WERI-Rb-1 (cell line): Measurements from ENCODE around the gene GNG7.
A peak's percentile ranks its signal among the peaks of the same experiment; 100 is the strongest.

Experiments used
- DNase-seq: peaks from one replicate; pipeline ENCODE4 v3.0.0-alpha.2; 2020
- H3K27ac ChIP-seq: fragments of 250-450 bp; sonication (Bioruptor Pico); 2 replicates; pipeline ENCODE4 v1.5.1; 2020; ENCODE audit warnings: mild to moderate bottlenecking, moderate library complexity
- H3K27me3 ChIP-seq: fragments of 250-450 bp; sonication (Bioruptor Pico); 2 replicates; pipeline ENCODE4 v1.5.1; 2021; ENCODE audit warnings: mild to moderate bottlenecking, low read depth, moderate library complexity; ENCODE audit not compliant: insufficient read depth, severe bottlenecking
- H3K36me3 ChIP-seq: fragments of 250-450 bp; sonication (Bioruptor Pico); 2 replicates; pipeline ENCODE4 v1.5.1; 2020; ENCODE audit warnings: mild to moderate bottlenecking, moderate library complexity
- H3K4me3 ChIP-seq: 2 replicates; pipeline ENCODE4 v1.5.1; 2011; ENCODE audit warnings: low read depth, mild to moderate bottlenecking, control low read depth, low read length
- H3K9me3 ChIP-seq: fragments of 250-450 bp; sonication (Bioruptor Pico); 2 replicates; pipeline ENCODE4 v1.5.1; 2021; ENCODE audit warnings: mild to moderate bottlenecking, moderate library complexity; ENCODE audit not compliant: severe bottlenecking
- CTCF ChIP-seq: IDR thresholded peaks from 2 replicates; pipeline ENCODE4 v1.5.1; 2011; ENCODE audit warnings: low read depth, mild to moderate bottlenecking, control low read depth, inconsistent platforms, low read length

Gene GNG7

GRCh38 chr19:2503521-2504109, 198.9 kb downstream of the GNG7 start:
- Histone ChIP-seq H3K36me3 (no peaks in the 10 kb centered on the region), H3K27ac (no peak overlapping the region), H3K9me3 (no peaks in the 10 kb centered on the region), H3K4me3 (no peak overlapping the region), H3K27me3 (no peaks in the 10 kb centered on the region)
- DNase-seq = no peak
- no peak for TF ChIP-seq CTCF

- Histone ChIP-seq H3K9me3 (no peaks in the 10 kb centered on the region), H3K27ac (peak overlapping the region; percentile 72), H3K27me3 (no peaks in the 10 kb centered on the region), H3K36me3 (no peaks in the 10 kb centered on the region), H3K4me3 (peak overlapping the region; percentile 34)
- TF ChIP-seq CTCF = no peak
- DNase-seq = peak; percentile 94
Observed at GRCh38 chr19:2500841-2501261, 201.6 kb downstream of the GNG7 start.

GRCh38 chr19:2500156-2500555, 202.3 kb downstream of the GNG7 start:
- peak overlapping the region; percentile 72; the same call in 1 of the 2 replicates for H3K27ac ChIP-seq
- TF ChIP-seq CTCF = no peak
- no peaks in the 10 kb centered on the region for H3K36me3 ChIP-seq
- no peaks in the 10 kb centered on the region for H3K27me3 ChIP-seq
- no peak for DNase-seq
- no peaks in the 10 kb centered on the region for H3K9me3 ChIP-seq
- no peak overlapping the region for H3K4me3 ChIP-seq

GRCh38 chr19:2497186-2497585, 205.3 kb downstream of the GNG7 start:
- no peak for DNase-seq
- Histone ChIP-seq H3K9me3 (no peaks in the 10 kb centered on the region), H3K27me3 (peaks cover 3% of the 10 kb centered on the region), H3K27ac (no peak overlapping the region), H3K36me3 (no peaks in the 10 kb centered on the region), H3K4me3 (no peak overlapping the region)
- no peak for TF ChIP-seq CTCF

- Histone ChIP-seq H3K27ac (no peak overlapping the region), H3K27me3 (peaks cover 3% of the 10 kb centered on the region), H3K36me3 (no peaks in the 10 kb centered on the region), H3K4me3 (no peak overlapping the region), H3K9me3 (no peaks in the 10 kb centered on the region)
- DNase-seq = no peak
- TF ChIP-seq CTCF = no peak
Observed at GRCh38 chr19:2495651-2496316, 206.7 kb downstream of the GNG7 start.
